Calu3 (cell line): ENCODE data around the gene METTL6. TPM values are rescaled to one million over a fixed set of nuclear protein-coding genes. Genes with fewer than 3 reads are reported as not detected.

Experiments
- BruUV-seq: library from RNA; stranded (reverse); fragments of 400-500 nt; replicated peaks from 2 replicates; lab custom pipeline; 2021; lab: Mats Ljungman, UMichigan
- CTCF ChIA-PET: fragments of 300-600 bp; sonication (Branson Sonifier 250); formaldehyde crosslinking; loops from one replicate; lab custom pipeline; 2022; ENCODE audit warnings: antibody characterized with exemption; lab: Charles Lee
- DNase-seq: peaks from one replicate; pipeline ENCODE4 v3.0.0; 2022
- H3K27ac Mint-ChIP-seq: one replicate; pipeline ENCODE4 v1.8.0; 2022; ENCODE audit warnings: mixed read lengths; ENCODE audit not compliant: unreplicated experiment
- H3K27me3 Mint-ChIP-seq: one replicate; pipeline ENCODE4 v1.8.0; 2022; ENCODE audit warnings: mixed read lengths; ENCODE audit not compliant: unreplicated experiment
- H3K36me3 Mint-ChIP-seq: one replicate; pipeline ENCODE4 v1.8.0; 2022; ENCODE audit warnings: mild to moderate bottlenecking, moderate library complexity, mixed read lengths; ENCODE audit not compliant: insufficient read depth, unreplicated experiment
- H3K4me1 Mint-ChIP-seq: one replicate; pipeline ENCODE4 v1.8.0; 2022; ENCODE audit warnings: mild to moderate bottlenecking, low read depth, mixed read lengths; ENCODE audit not compliant: unreplicated experiment
- H3K4me3 Mint-ChIP-seq: one replicate; pipeline ENCODE4 v1.8.0; 2022; ENCODE audit warnings: mild to moderate bottlenecking, low read depth, moderate library complexity, mixed read lengths; ENCODE audit not compliant: unreplicated experiment
- H3K9me3 Mint-ChIP-seq: one replicate; pipeline ENCODE4 v1.8.0; 2022; ENCODE audit warnings: low read depth, mixed read lengths; ENCODE audit not compliant: unreplicated experiment
- intact Hi-C: fragments of 100-400 bp; cut with micrococcal nuclease; formaldehyde crosslinking; loops from one replicate; pipeline ENCODE4 v1.10.0; 2022; ENCODE audit not compliant: unreplicated experiment
- total RNA-seq: library from RNA; stranded (reverse); gene quantifications from 2 replicates; pipeline ENCODE4 v1.2.3, GENCODE V29; 2022
- TF ChIP-seq, protein P1 (sequence below): fragments of 200-600 bp; IDR thresholded peaks from one replicate; pipeline ENCODE4 v1.8.0; 2022; ENCODE audit warnings: antibody characterized with exemption; ENCODE audit not compliant: unreplicated experiment

The METTL6 gene
- total RNA-seq, 1 experiment from 2014 or later: 23.0 TPM

DNA sequence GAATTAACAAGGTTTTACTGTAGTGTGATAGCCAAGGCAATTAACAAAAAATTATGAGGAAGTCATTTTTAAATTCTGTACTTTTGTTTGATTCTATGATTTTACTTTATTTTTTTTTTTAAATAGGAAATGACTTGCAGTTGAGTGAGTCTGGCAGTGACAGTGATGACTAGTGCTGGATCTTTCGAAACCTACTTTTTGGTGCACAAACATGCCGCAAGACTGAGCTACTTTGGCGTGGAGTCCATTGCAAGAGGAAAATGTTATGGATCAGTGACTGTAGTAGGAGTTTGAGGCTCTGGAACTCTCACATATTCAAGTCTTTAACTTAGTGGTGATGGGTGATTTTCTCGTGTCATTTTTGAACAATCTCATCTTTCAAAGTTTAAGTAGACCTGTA lies 11.6 kb upstream of the METTL6 start:
- no peak for DNase-seq
- no peaks in the 10 kb centered on the region for H3K9me3 Mint-ChIP-seq
- BruUV-seq: no TSS peak
- intact Hi-C loops: no loop called here
- H3K4me3 Mint-ChIP-seq: no peak overlapping the region
- CTCF ChIA-PET: interaction anchor here (0.5 kb wide), 1 partner anchor 134 kb away, joined by 7 read pairs; no protein-coding TSS in a partner anchor
- no peak overlapping the region for H3K27ac Mint-ChIP-seq
- no peaks in the 10 kb centered on the region for H3K4me1 Mint-ChIP-seq
- peaks cover 19% of the 10 kb centered on the region for H3K36me3 Mint-ChIP-seq
- TF ChIP-seq, protein P1, sequence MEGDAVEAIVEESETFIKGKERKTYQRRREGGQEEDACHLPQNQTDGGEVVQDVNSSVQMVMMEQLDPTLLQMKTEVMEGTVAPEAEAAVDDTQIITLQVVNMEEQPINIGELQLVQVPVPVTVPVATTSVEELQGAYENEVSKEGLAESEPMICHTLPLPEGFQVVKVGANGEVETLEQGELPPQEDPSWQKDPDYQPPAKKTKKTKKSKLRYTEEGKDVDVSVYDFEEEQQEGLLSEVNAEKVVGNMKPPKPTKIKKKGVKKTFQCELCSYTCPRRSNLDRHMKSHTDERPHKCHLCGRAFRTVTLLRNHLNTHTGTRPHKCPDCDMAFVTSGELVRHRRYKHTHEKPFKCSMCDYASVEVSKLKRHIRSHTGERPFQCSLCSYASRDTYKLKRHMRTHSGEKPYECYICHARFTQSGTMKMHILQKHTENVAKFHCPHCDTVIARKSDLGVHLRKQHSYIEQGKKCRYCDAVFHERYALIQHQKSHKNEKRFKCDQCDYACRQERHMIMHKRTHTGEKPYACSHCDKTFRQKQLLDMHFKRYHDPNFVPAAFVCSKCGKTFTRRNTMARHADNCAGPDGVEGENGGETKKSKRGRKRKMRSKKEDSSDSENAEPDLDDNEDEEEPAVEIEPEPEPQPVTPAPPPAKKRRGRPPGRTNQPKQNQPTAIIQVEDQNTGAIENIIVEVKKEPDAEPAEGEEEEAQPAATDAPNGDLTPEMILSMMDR: no peak
- H3K27me3 Mint-ChIP-seq: no peaks in the 10 kb centered on the region

GRCh38 chr3:15436246-15436645 lies 8.9 kb upstream of the METTL6 start:
- TF ChIP-seq, protein P1: no peak
- DNase-seq: no peak
- intact Hi-C loops: no loop called here
- no peak overlapping the region for H3K27ac Mint-ChIP-seq
- no peaks in the 10 kb centered on the region for H3K9me3 Mint-ChIP-seq
- no TSS peak for BruUV-seq
- H3K4me1 Mint-ChIP-seq: peaks cover 4% of the 10 kb centered on the region
- CTCF ChIA-PET: no interaction called here
- no peak overlapping the region for H3K4me3 Mint-ChIP-seq
- H3K27me3 Mint-ChIP-seq: no peaks in the 10 kb centered on the region
- H3K36me3 Mint-ChIP-seq: peaks cover 20% of the 10 kb centered on the region

GRCh38 chr3:15434756-15435155 lies 7.4 kb upstream of the METTL6 start:
- CTCF ChIA-PET: no interaction called here
- H3K27me3 Mint-ChIP-seq: no peaks in the 10 kb centered on the region
- no TSS peak for BruUV-seq

GRCh38 chr3:15433531-15433930 lies 6.2 kb upstream of the METTL6 start:
- intact Hi-C loops: no loop called here
- no peak for DNase-seq
- no TSS peak for BruUV-seq
- Mint-ChIP-seq H3K27ac (no peak overlapping the region), H3K4me3 (no peak overlapping the region), H3K27me3 (no peaks in the 10 kb centered on the region), H3K4me1 (peaks cover 13% of the 10 kb centered on the region), H3K9me3 (no peaks in the 10 kb centered on the region), H3K36me3 (peaks cover 26% of the 10 kb centered on the region)
- CTCF ChIA-PET: no interaction called here
- TF ChIP-seq, protein P1: no peak

More at GRCh38 chr3:15434756-15435155, 7.4 kb upstream of the METTL6 start:
- Mint-ChIP-seq H3K4me3 (no peak overlapping the region), H3K4me1 (peaks cover 8% of the 10 kb centered on the region), H3K27ac (no peak overlapping the region), H3K9me3 (no peaks in the 10 kb centered on the region), H3K36me3 (peaks cover 23% of the 10 kb centered on the region)
- DNase-seq: no peak
- TF ChIP-seq, protein P1: no peak
- intact Hi-C loops: no loop called here
